Neural cell (in vitro differentiated cells): Measurements from ENCODE around the gene GALE. TPM values are rescaled to one million over a fixed set of nuclear protein-coding genes. Genes with fewer than 3 reads are reported as not detected.

ENCODE experiments used
- H2AFZ ChIP-seq: fragments of 200-600, 300-800 bp; sonication (generic), shearing (Covaris generic); 2 replicates; pipeline ENCODE4 v1.6.0; 2014; ENCODE audit warnings: low read depth, mild to moderate bottlenecking, antibody characterized with exemption, low read length, moderate library complexity
- H3F3A ChIP-seq: fragments of 200-600 bp; shearing (Covaris generic); 2 replicates; pipeline ENCODE4 v1.6.1; 2016; ENCODE audit warnings: mild to moderate bottlenecking, moderate library complexity, mixed read lengths, antibody characterized with exemption, low read length; ENCODE audit not compliant: insufficient read depth, poor library complexity, severe bottlenecking
- H3K27ac ChIP-seq: fragments of 200-600, 300-800 bp; sonication (generic), shearing (Covaris generic); 2 replicates; pipeline ENCODE4 v1.5.1; 2014; ENCODE audit warnings: mild to moderate bottlenecking, low read length, moderate library complexity
- H3K27me3 ChIP-seq: fragments of 300-800, 200-600 bp; sonication (generic), shearing (Covaris generic); 2 replicates; pipeline ENCODE4 v1.6.0; 2014; ENCODE audit warnings: mild to moderate bottlenecking, low read depth, low read length, moderate library complexity; ENCODE audit not compliant: insufficient read depth
- H3K36me3 ChIP-seq: fragments of 300-800, 200-600 bp; sonication (generic), shearing (Covaris generic); 2 replicates; pipeline ENCODE4 v1.5.1; 2014; ENCODE audit warnings: mild to moderate bottlenecking, antibody characterized with exemption, low read length, moderate library complexity; ENCODE audit not compliant: insufficient read depth
- H3K4me2 ChIP-seq: fragments of 300-800, 200-600 bp; sonication (generic), shearing (Covaris generic); 2 replicates; pipeline ENCODE4 v1.6.0; 2014; ENCODE audit warnings: mild to moderate bottlenecking, low read length
- H3K4me3 ChIP-seq: fragments of 300-800, 200-600 bp; sonication (generic), shearing (Covaris generic); 2 replicates; pipeline ENCODE4 v1.5.1; 2014; ENCODE audit warnings: mild to moderate bottlenecking, low read length, moderate library complexity
- H3K79me2 ChIP-seq: fragments of 200-600 bp; shearing (Covaris generic); replicated peaks from 2 replicates; pipeline ENCODE4 v1.6.0; 2014; ENCODE audit warnings: mild to moderate bottlenecking, low read length, moderate library complexity; ENCODE audit not compliant: insufficient read depth
- H3K9ac ChIP-seq: fragments of 300-800, 200-600 bp; sonication (generic), shearing (Covaris generic); 2 replicates; pipeline ENCODE4 v1.6.1; 2016; ENCODE audit warnings: mild to moderate bottlenecking, low read length, mixed read lengths
- H3K9me2 ChIP-seq: fragments of 200-600 bp; shearing (Covaris generic); 2 replicates; pipeline ENCODE4 v1.6.1; 2016; ENCODE audit warnings: mild to moderate bottlenecking, low read length, mixed read lengths; ENCODE audit not compliant: insufficient read depth
- H3K9me3 ChIP-seq: fragments of 200-600, 300-800 bp; sonication (generic), shearing (Covaris generic); 2 replicates; pipeline ENCODE4 v1.6.1; 2016; ENCODE audit warnings: mild to moderate bottlenecking, mixed run types, low read length, moderate library complexity, mixed read lengths
- H4K20me1 ChIP-seq: fragments of 200-600 bp; shearing (Covaris generic); 2 replicates; pipeline ENCODE4 v1.6.1; 2016; ENCODE audit warnings: mild to moderate bottlenecking, mixed run types; ENCODE audit not compliant: insufficient read depth
- CTCF ChIP-seq: fragments of 450-650 bp; IDR thresholded peaks from 2 replicates; pipeline ENCODE4 v1.5.1; 2014; ENCODE audit warnings: antibody characterized with exemption, mild to moderate bottlenecking, moderate library complexity; ENCODE audit not compliant: poor library complexity, severe bottlenecking
- EP300 ChIP-seq: fragments of 450-650 bp; conservative IDR thresholded peaks from 2 replicates; pipeline ENCODE4 v1.6.1; 2014; ENCODE audit warnings: antibody characterized with exemption, mild to moderate bottlenecking, moderate library complexity; ENCODE audit not compliant: poor library complexity, severe bottlenecking
- EZH2 ChIP-seq: fragments of 200-600, 300-800 bp; shearing (Covaris generic), sonication (generic); IDR thresholded peaks from 2 replicates; pipeline ENCODE4 v1.6.1; 2014; ENCODE audit warnings: antibody characterized with exemption, low read length, borderline replicate concordance, mild to moderate bottlenecking; ENCODE audit not compliant: insufficient read depth, poor library complexity, severe bottlenecking
- MXI1 ChIP-seq: fragments of 450-650 bp; conservative IDR thresholded peaks from 2 replicates; pipeline ENCODE4 v1.6.1; 2014; ENCODE audit warnings: antibody characterized with exemption, mild to moderate bottlenecking; ENCODE audit not compliant: poor library complexity, severe bottlenecking
- POLR2AphosphoS5 ChIP-seq: IDR thresholded peaks from 2 replicates; pipeline ENCODE4 v1.6.1; 2012
- RAD21 ChIP-seq: fragments of 450-650 bp; conservative IDR thresholded peaks from 2 replicates; pipeline ENCODE4 v1.6.1; 2014; ENCODE audit warnings: antibody characterized with exemption, mild to moderate bottlenecking, moderate library complexity
- REST ChIP-seq: IDR thresholded peaks from 2 replicates; pipeline ENCODE4 v1.6.1; 2012; ENCODE audit warnings: borderline replicate concordance
- SMC3 ChIP-seq: fragments of 450-650 bp; conservative IDR thresholded peaks from 2 replicates; pipeline ENCODE4 v1.6.1; 2014; ENCODE audit warnings: antibody characterized with exemption, mild to moderate bottlenecking, moderate library complexity; ENCODE audit not compliant: poor library complexity
- TAF1 ChIP-seq: IDR thresholded peaks from 2 replicates; pipeline ENCODE4 v1.6.1; 2012; ENCODE audit warnings: low read depth
- polyA plus RNA-seq: library from polyadenylated mRNA; depleted of rRNA; stranded (reverse); fragments of >200 nt; gene quantifications from 2 replicates; pipeline ENCODE4 v1.2.3, GENCODE V29; 2014

GALE gene
- polyA plus RNA-seq, 1 donor from 2014 or later: 109 TPM

GRCh38 chr1:23838401-23838866 lies 37.9 kb upstream of the GALE start:
- Histone ChIP-seq H2AFZ (no peak overlapping the region), H3K9ac (no peak overlapping the region), H3K4me3 (peak overlapping the region; percentile 44), H3K4me2 (no peak overlapping the region), H4K20me1 (no peaks in the 10 kb centered on the region), H3K27me3 (peaks cover 23% of the 10 kb centered on the region), H3K79me2 (no peaks in the 10 kb centered on the region), H3F3A (no peaks in the 10 kb centered on the region), H3K27ac (no peak overlapping the region), H3K9me3 (no peaks in the 10 kb centered on the region), H3K36me3 (no peaks in the 10 kb centered on the region), H3K9me2 (no peaks in the 10 kb centered on the region)
- TF ChIP-seq TAF1 (no peak), SMC3 (no peak), REST (no peak), RAD21 (no peak), CTCF (no peak), MXI1 (no peak), EZH2 (no peak), EP300 (no peak), POLR2AphosphoS5 (no peak)

GRCh38 chr1:23837908-23838307 lies 37.4 kb upstream of the GALE start:
- Histone ChIP-seq H3K9me2 (no peaks in the 10 kb centered on the region), H2AFZ (no peak overlapping the region), H3K27me3 (peaks cover 23% of the 10 kb centered on the region), H3K27ac (no peak overlapping the region), H3K79me2 (no peaks in the 10 kb centered on the region), H3K9me3 (no peaks in the 10 kb centered on the region), H4K20me1 (no peaks in the 10 kb centered on the region), H3K4me3 (peak overlapping the region; percentile 44), H3F3A (no peaks in the 10 kb centered on the region), H3K4me2 (no peak overlapping the region), H3K9ac (no peak overlapping the region), H3K36me3 (no peaks in the 10 kb centered on the region)
- TF ChIP-seq RAD21 (no peak), TAF1 (no peak), EZH2 (no peak), REST (no peak), CTCF (no peak), MXI1 (no peak), EP300 (no peak), POLR2AphosphoS5 (no peak), SMC3 (no peak)
